VCaP (cell line): Measurements from ENCODE around the gene PGF.

ENCODE experiments used
- H3K27ac ChIP-seq: fragments of 450-650 bp; 2 replicates; pipeline ENCODE4 v1.5.1; 2017
- CTCF ChIP-seq: fragments of 450-650 bp; conservative IDR thresholded peaks from 2 replicates; pipeline ENCODE4 v1.5.1; 2017; ENCODE audit warnings: mild to moderate bottlenecking, moderate library complexity

The PGF gene

GRCh38 chr14:74942608-74943007 is 12.8 kb downstream of the PGF start:
- no peak for TF ChIP-seq CTCF
- no peak overlapping the region for H3K27ac ChIP-seq

- no peak for TF ChIP-seq CTCF
- H3K27ac ChIP-seq: no peak overlapping the region
Measured at GRCh38 chr14:74942181-74942580, 13.2 kb downstream of the PGF start.

- H3K27ac ChIP-seq: no peak overlapping the region
- TF ChIP-seq CTCF: no peak
Measured at GRCh38 chr14:74941676-74942097, 13.7 kb downstream of the PGF start.

- no peak for TF ChIP-seq CTCF
- no peak overlapping the region for H3K27ac ChIP-seq
Measured at GRCh38 chr14:74940956-74941565, 14.3 kb downstream of the PGF start.

- no peak for TF ChIP-seq CTCF
- no peak overlapping the region for H3K27ac ChIP-seq
Measured at GRCh38 chr14:74938531-74939495, 16.6 kb downstream of the PGF start.

- no peak overlapping the region for H3K27ac ChIP-seq
- TF ChIP-seq CTCF: no peak
Measured at GRCh38 chr14:74937171-74937570, 18.2 kb downstream of the PGF start.

- TF ChIP-seq CTCF: no peak
- H3K27ac ChIP-seq: no peak overlapping the region
Measured at GRCh38 chr14:74936731-74937130, 18.7 kb downstream of the PGF start.
